Left lung (tissue), 10 donors: ENCODE measurements around the gene PAPPA2. TPM values are rescaled to one million over a fixed set of nuclear protein-coding genes. Genes with fewer than 3 reads are reported as not detected.

Experiments
- ATAC-seq: fragments of 200-7000 bp; cut with Tn5 transposase; one replicate; pipeline ENCODE4 v1.9.1; 2020; ENCODE audit warnings: moderate library complexity
- DNase-seq, 4 donors: peaks; one replicate each; pipeline ENCODE4 v3.0.0-alpha.2; 2013 to 2020
- H3K27ac ChIP-seq, 2 donors: fragments of 200-600 bp; sonication (generic) in 1 of 2; one replicate each; pipeline versions ENCODE4 v1.5.0 to v1.8.0; 2020 to 2021
- H3K27me3 ChIP-seq, 2 donors: fragments of 200-600 bp; sonication (generic) in 1 of 2; one replicate each; pipeline versions ENCODE4 v1.5.0 to v1.8.0; 2020 to 2021
- H3K36me3 ChIP-seq, 2 donors: fragments of 200-600 bp; sonication (generic) in 1 of 2; one replicate each; pipeline versions ENCODE4 v1.5.0 to v1.8.0; 2020 to 2021
- H3K4me1 ChIP-seq, 2 donors: fragments of 200-600 bp; one replicate each; pipeline ENCODE4 v1.8.0; 2021
- H3K4me3 ChIP-seq, 2 donors: fragments of 200-600 bp; sonication (generic) in 1 of 2; one replicate each; pipeline versions ENCODE4 v1.5.0 to v1.8.0; 2020 to 2021; ENCODE audit warnings: mild to moderate bottlenecking in 1 of 2
- H3K9me3 ChIP-seq, 2 donors: fragments of 200-600 bp; sonication (generic) in 1 of 2; one replicate each; pipeline versions ENCODE4 v1.5.0 to v1.8.0; 2020 to 2021
- intact Hi-C, 2 donors: fragments of 100-400 bp; cut with DNase I; formaldehyde crosslinking; loops; one replicate each; pipeline versions ENCODE4 v1.11.2 to v1.14.2; 2022
- polyA plus RNA-seq, 6 donors: library from polyadenylated mRNA; unstranded; fragments of 120-200 nt; gene quantifications; one replicate each; pipeline ENCODE4 v1.2.1, GENCODE V29; 2013; ENCODE audit not compliant: insufficient read length in 6 of 6
- total RNA-seq, 2 donors: library from RNA; stranded (reverse); fragmentation: NEBNext Ultra II Directional; extraction: Animal tissue kit (Norgen Biotek cat#: 25700); gene quantifications; one replicate each; pipeline ENCODE4 v1.2.1, GENCODE V29; 2021
- TF ChIP-seq, protein P1 (sequence below), 2 donors: fragments of 200-600 bp; sonication (generic) in 1 of 2; IDR thresholded peaks; one replicate each; pipeline versions ENCODE4 v1.5.0 to v1.8.0; 2021; ENCODE audit warnings: antibody characterized with exemption in 2 of 2
- donor health status: DM: no; HTN: yes; CAD: no.
- donor health status: DM: no; HTN: no; CAD: no.

The PAPPA2 gene
- total and polyA plus RNA-seq, 8 donors: 0.09 to 0.68 (median 0.27) TPM

DNA sequence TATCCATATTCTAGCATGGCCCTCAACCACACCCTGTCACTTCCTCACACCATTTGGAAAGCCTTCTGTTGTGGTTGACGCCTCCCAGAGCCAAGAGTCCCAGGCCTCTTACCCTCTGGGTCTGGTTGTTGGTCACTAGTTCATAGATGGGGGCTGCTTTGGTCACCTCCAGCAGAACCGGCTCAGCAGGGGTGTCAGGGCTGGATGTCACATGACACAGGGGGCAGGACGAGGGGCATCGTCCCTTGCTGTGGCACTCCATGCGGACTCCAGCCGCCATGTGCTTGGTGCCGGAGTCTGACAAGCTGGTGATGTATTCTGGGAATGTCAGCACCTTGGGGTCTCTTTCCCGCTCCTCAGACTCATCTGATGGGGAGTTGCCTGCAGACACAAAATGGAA, 431.5 kb downstream of the PAPPA2 start:
- intact Hi-C loops: loop anchor here in 1 of 2 donors (10.0 kb wide), 2 partner anchors 290 to 1050 kb away; no protein-coding TSS in a partner anchor
- no peak for DNase-seq
- Histone ChIP-seq H3K36me3 (no peaks in the 10 kb centered on the region), H3K9me3 (no peaks in the 10 kb centered on the region), H3K27me3 (peaks cover 2 to 47% of the 10 kb centered on the region in 2 donors), H3K4me3 (no peak overlapping the region), H3K4me1 (peaks cover 0 to 8% of the 10 kb centered on the region in 2 donors), H3K27ac (no peak overlapping the region)
- TF ChIP-seq, protein P1, sequence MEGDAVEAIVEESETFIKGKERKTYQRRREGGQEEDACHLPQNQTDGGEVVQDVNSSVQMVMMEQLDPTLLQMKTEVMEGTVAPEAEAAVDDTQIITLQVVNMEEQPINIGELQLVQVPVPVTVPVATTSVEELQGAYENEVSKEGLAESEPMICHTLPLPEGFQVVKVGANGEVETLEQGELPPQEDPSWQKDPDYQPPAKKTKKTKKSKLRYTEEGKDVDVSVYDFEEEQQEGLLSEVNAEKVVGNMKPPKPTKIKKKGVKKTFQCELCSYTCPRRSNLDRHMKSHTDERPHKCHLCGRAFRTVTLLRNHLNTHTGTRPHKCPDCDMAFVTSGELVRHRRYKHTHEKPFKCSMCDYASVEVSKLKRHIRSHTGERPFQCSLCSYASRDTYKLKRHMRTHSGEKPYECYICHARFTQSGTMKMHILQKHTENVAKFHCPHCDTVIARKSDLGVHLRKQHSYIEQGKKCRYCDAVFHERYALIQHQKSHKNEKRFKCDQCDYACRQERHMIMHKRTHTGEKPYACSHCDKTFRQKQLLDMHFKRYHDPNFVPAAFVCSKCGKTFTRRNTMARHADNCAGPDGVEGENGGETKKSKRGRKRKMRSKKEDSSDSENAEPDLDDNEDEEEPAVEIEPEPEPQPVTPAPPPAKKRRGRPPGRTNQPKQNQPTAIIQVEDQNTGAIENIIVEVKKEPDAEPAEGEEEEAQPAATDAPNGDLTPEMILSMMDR (IDR thresholded peaks at IDR 0.05): no peak
- no peak for ATAC-seq
